ENCODE measurements around the gene FES. TPM values are rescaled to one million over a fixed set of nuclear protein-coding genes. Genes with fewer than 3 reads are reported as not detected.
"Not testable (repeated sequence)": the region's sequence is repeated elsewhere in the genome, so short reads cannot be mapped to it uniquely, and the experiment has no call there.

The FES gene
- total RNA-seq, 3 donors from 2014 or later: 3.6 to 8.1 (median 5.8) TPM

- H3K27me3 Mint-ChIP-seq (ENCODE audit: low read depth): no peaks in the 10 kb centered on the region
- H3K36me3 Mint-ChIP-seq (ENCODE audit: insufficient read depth): peaks cover 15% of the 10 kb centered on the region
- peak overlapping the region; percentile 83 for H3K4me3 Mint-ChIP-seq
Observed at GRCh38 chr15:90902040-90902839, 17.9 kb downstream of the FES start.

GRCh38 chr15:90902840-90903732 is 18.8 kb downstream of the FES start, which contains the start of gene MAN2A2:
Gene MAN2A2 (plus strand): TSS chr15:90903302. CDS start chr15:90904208, 906 bp downstream.
- Mint-ChIP-seq H3K36me3 (ENCODE audit: insufficient read depth) (peaks cover 20% of the 10 kb centered on the region), H3K4me1 (ENCODE audit: low read depth) (peaks cover 30% of the 10 kb centered on the region), H3K27me3 (ENCODE audit: low read depth) (no peaks in the 10 kb centered on the region), H3K4me3 (peak within 1 kb of the TSS; percentile 83), H3K9me3 (no peaks in the 10 kb centered on the region)
- DNase-seq: peak; percentile 73
- peak; percentile 67 to 69 for ATAC-seq

More at GRCh38 chr15:90902040-90902839, 17.9 kb downstream of the FES start:
- peak; percentile 56 for DNase-seq
- ATAC-seq: peak; percentile 84 to 88
- Mint-ChIP-seq H3K9me3 (no peaks in the 10 kb centered on the region), H3K4me1 (ENCODE audit: low read depth) (peaks cover 30% of the 10 kb centered on the region)

DNA sequence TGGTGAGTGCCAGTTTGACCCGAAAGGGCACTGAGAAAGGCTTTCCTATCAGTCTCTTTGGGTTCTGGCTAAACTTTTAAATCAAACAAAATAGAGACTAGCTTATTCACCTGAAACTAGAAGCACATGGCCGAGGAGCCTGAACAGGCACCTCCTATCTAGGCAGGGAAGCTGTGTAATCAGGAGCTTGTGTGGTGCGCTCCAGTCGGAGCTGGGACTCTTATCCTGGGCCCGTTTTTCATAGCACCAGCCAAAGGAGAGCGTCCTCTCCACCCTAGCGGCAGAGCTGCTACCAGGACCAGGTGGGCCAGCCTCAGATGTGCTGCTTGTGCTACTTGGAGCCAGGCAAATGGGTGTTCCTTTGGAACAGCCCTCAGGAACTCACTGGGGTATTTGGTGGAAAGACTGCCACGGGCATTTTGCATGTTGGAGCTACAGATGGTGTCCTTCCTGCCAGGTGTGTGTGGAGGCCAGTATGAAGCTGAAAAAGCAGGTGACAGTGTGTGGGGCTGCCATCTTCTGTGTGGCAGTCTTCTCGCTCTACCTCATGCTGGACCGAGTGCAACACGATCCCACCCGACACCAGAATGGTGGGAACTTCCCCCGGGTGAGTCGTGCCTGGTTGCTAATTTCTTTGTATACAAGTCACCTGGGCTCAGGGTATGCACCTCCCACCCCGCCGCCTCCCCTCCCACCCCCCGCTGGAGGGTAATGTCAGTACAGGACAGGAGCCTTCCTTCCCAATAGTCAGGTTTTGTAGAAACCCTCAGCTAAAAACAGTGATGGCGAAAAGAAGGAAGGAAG is 19.6 kb downstream of the FES start:
- Mint-ChIP-seq H3K27me3 (ENCODE audit: low read depth) (no peaks in the 10 kb centered on the region), H3K36me3 (ENCODE audit: insufficient read depth) (peaks cover 20% of the 10 kb centered on the region), H3K4me3 (peak overlapping the region; percentile 81), H3K4me1 (ENCODE audit: low read depth) (peaks cover 30% of the 10 kb centered on the region), H3K9me3 (no peaks in the 10 kb centered on the region)
- DNase-seq (no peak), ATAC-seq (no peak)

DNA sequence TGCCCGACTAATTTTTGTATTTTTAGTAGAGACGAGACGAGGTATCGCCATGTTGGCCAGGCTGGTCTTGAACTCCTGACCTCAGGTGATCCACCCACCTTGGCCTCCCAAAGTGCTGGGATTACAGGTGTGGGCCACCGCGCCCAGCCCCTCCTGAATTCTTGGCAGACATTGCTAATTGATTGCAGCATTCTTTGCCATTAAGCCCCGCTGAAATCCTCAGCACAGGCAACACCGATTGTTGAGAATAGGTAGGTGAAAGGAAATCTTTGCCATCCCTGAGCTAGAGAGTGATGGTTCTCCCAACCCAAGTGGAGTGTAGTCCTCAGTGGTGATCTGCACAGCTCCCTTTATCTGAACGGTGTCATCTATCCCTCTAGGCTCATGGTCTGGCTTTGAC is 20.4 kb downstream of the FES start:
- Mint-ChIP-seq H3K4me3 (no peak overlapping the region), H3K4me1 (ENCODE audit: low read depth) (peaks cover 30% of the 10 kb centered on the region), H3K27me3 (ENCODE audit: low read depth) (no peaks in the 10 kb centered on the region), H3K36me3 (ENCODE audit: insufficient read depth) (peaks cover 20% of the 10 kb centered on the region), H3K9me3 (no peaks in the 10 kb centered on the region)
- DNase-seq (no peak), ATAC-seq (no peak)

DNA sequence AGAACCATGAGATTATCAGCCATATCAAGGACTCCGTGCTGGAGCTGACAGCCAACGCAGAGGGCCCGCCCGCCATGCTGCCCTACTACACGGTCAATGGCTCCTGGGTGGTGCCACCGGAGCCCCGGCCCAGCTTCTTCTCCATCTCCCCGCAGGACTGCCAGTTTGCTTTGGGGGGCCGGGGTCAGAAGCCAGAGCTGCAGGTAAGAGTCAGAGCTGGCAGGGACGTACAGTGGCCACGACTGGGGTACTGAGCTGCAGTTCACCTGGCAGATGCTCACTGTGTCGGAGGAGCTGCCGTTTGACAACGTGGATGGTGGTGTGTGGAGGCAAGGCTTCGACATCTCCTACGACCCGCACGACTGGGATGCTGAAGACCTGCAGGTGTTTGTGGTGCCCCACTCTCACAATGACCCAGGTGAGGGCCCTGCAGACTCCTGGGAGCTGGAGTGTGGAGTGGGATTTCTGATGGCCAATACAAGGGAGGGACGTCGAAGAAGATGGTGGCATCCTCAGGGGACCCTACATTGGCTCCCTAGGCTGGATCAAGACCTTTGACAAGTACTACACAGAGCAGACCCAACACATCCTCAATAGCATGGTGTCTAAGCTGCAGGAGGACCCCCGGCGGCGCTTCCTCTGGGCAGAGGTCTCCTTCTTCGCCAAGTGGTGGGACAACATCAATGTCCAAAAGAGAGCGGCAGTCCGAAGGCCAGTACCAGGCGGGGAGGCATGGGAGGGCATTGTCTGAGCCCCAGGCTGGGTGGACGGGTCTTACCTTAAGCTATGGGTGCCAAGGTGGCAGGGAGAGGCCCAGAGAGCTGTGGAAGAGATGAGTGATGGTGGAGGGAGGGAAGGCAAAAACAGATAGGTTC is 21.2 kb downstream of the FES start:
- Mint-ChIP-seq H3K36me3 (ENCODE audit: insufficient read depth) (peaks cover 22% of the 10 kb centered on the region), H3K4me1 (ENCODE audit: low read depth) (peaks cover 30% of the 10 kb centered on the region), H3K27me3 (ENCODE audit: low read depth) (no peaks in the 10 kb centered on the region), H3K4me3 (no peak overlapping the region), H3K9me3 (no peaks in the 10 kb centered on the region)
- no peak for ATAC-seq
- no peak for DNase-seq

- Mint-ChIP-seq H3K27me3 (ENCODE audit: low read depth) (no peaks in the 10 kb centered on the region), H3K9me3 (no peaks in the 10 kb centered on the region), H3K4me1 (ENCODE audit: low read depth) (peaks cover 27% of the 10 kb centered on the region), H3K4me3 (no peak overlapping the region), H3K36me3 (ENCODE audit: insufficient read depth) (peaks cover 23% of the 10 kb centered on the region)
- ATAC-seq: no peak
- no peak for DNase-seq
Observed at GRCh38 chr15:90906181-90906849, 22.0 kb downstream of the FES start.

DNA sequence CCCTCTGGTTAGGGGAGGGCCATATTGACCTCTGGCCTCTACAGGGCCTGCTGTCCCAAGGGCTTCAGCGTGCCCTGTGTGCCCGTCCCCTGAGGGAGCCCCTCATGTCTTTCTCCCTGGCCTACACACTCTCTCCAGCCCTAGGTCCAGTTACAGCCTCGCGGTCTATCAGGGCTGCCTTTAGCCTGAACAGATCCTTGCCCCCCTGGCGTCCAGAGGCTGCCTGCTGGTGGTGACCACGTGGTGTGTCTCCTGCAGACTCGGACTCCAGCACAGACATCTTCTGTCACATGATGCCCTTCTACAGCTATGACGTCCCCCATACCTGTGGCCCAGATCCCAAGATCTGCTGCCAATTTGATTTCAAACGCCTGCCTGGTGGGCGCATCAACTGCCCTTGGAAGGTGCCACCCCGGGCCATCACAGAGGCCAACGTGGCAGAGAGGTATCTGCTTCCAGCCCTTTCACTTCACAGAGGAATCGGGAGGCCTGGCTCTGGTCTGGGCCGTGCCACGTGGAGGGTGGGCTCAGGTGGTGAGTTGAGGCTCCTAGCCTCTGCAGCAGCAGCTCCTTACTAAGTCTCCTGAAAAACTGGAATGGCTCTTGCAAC is 22.9 kb downstream of the FES start:
- Mint-ChIP-seq H3K36me3 (ENCODE audit: insufficient read depth) (peaks cover 24% of the 10 kb centered on the region), H3K9me3 (no peaks in the 10 kb centered on the region), H3K27me3 (ENCODE audit: low read depth) (no peaks in the 10 kb centered on the region), H3K4me3 (no peak overlapping the region), H3K4me1 (ENCODE audit: low read depth) (peaks cover 18% of the 10 kb centered on the region)
- ATAC-seq (no peak), DNase-seq (no peak)

DNA sequence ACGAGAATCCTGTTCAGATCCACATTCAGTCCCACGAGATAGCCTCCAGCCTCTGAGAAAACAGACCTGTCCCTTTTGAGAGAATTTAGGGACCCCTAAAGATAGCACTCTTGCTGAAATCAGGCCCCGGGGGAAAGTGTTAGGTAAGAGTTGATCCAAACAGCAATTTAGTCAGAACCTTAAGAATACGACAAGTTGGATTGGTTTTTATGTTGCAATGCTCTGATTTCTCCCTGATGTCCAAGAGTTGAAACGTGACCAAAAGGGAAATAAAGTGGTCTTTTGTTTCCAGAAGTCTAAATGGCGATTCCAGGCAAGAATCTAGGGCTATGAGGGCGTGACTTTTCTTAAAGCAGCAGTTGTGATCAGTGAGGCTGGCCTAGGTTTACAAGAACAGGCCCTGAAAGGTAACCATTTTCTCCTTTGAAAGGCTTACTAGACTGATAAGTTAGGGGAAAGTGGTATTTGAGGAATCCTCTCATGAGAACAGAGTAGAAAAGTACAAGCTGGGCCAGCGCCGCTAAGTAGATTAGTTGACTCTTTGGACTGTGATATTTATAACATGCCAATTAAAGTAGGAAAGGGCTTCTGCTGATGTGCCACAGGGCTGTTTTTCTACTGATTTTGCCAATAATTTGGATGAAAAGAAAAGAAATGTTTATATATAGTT is 23.7 kb downstream of the FES start:
- Mint-ChIP-seq H3K4me3 (no peak overlapping the region), H3K27me3 (ENCODE audit: low read depth) (no peaks in the 10 kb centered on the region), H3K9me3 (no peaks in the 10 kb centered on the region), H3K36me3 (ENCODE audit: insufficient read depth) (peaks cover 30% of the 10 kb centered on the region), H3K4me1 (ENCODE audit: low read depth) (peaks cover 17% of the 10 kb centered on the region)
- DNase-seq: no peak
- ATAC-seq: no peak

DNA sequence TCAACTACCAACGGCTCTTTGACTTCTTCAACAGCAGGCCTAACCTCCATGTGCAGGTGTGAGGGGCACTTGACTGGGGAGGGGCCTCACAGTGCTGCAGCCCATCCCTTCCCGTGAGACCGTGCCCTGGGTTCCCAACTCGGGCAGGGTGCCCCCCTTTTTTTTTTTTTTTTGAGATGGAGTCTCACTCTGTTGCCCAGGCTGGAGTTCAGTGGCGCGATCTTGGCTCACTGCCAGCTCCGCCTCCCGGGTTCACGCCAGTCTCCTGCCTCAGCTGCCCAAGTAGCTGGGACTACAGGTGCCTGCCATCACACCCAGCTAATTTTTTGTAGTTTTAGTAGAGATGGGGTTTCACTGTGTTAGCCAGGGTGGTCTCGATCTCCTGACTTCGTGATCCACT is 25.1 kb downstream of the FES start:
- not testable (repeated sequence) for H3K4me3 Mint-ChIP-seq; ATAC-seq; DNase-seq; H3K9me3 Mint-ChIP-seq; H3K27me3 Mint-ChIP-seq (ENCODE audit: low read depth)
- peaks cover 11% of the 10 kb centered on the region for H3K4me1 Mint-ChIP-seq (ENCODE audit: low read depth)
- H3K36me3 Mint-ChIP-seq (ENCODE audit: insufficient read depth): peaks cover 38% of the 10 kb centered on the region

DNA sequence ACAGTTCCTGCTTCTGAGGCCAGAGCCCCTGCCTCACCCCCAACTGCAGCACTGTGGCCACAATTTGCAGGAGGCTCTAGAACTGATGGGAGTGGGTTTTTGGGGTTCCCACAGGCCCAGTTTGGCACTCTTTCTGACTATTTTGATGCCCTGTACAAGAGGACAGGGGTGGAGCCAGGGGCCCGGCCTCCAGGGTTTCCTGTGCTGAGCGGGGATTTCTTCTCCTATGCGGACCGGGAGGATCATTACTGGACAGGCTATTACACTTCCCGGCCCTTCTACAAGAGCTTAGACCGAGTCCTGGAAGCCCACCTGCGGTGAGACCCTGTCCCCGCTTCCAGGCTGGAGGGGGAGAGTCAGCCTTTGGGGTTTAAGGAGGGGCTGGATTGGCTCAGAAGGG is 25.7 kb downstream of the FES start:
- no peak for ATAC-seq
- Mint-ChIP-seq H3K4me3 (no peak overlapping the region), H3K27me3 (ENCODE audit: low read depth) (no peaks in the 10 kb centered on the region), H3K4me1 (ENCODE audit: low read depth) (peaks cover 9% of the 10 kb centered on the region), H3K36me3 (ENCODE audit: insufficient read depth) (peaks cover 40% of the 10 kb centered on the region), H3K9me3 (no peaks in the 10 kb centered on the region)
- DNase-seq: no peak

DNA sequence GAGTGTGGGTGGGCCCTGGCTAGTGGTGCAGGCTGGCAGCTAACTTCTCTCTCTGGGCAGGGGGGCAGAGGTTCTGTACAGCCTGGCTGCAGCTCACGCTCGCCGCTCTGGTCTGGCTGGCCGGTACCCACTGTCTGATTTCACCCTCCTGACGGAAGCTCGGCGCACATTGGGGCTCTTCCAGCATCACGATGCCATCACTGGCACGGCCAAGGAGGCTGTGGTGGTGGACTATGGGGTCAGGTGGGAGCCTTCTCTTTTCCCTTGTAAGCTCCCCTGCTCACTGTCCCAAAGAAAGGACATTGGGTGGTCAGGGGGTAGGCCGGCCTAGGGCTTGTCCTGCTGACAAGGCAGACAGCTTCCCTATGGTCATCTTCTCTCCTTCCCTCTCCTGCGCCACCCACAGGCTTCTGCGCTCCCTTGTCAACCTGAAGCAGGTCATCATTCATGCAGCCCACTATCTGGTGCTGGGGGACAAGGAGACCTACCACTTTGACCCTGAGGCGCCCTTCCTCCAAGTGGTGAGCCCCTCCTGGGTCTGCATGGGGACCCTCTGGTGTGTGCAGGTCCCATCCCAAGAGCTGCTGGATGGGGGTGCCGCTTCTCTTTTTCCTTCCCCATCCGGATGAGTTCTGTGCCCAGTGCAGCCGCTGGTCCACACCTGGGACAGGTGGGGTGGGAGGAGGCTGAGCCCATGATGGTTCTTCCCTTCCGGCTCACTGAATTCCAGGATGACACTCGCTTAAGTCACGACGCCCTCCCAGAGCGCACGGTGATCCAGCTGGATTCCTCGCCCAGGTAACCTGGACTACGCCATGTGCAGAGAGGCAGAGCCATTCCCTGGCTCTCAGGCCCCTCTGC is 26.4 kb downstream of the FES start:
- ATAC-seq (no peak), DNase-seq (no peak)
- Mint-ChIP-seq H3K27me3 (ENCODE audit: low read depth) (no peaks in the 10 kb centered on the region), H3K4me3 (no peak overlapping the region), H3K9me3 (no peaks in the 10 kb centered on the region), H3K4me1 (ENCODE audit: low read depth) (peaks cover 4% of the 10 kb centered on the region), H3K36me3 (ENCODE audit: insufficient read depth) (peaks cover 41% of the 10 kb centered on the region)

DNA sequence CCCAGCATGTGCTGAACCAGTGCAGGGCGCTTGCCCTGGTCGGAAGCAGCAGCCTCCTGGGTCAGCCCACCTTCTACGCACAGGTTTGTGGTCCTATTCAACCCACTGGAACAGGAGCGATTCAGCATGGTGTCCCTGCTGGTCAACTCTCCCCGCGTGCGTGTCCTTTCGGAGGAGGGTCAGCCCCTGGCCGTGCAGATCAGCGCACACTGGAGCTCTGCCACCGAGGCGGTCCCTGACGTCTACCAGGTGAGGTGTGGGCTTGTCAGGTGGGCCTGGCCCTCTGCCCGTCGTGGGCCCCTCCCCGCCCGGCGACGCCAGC is 27.0 kb downstream of the FES start:
- Mint-ChIP-seq H3K36me3 (ENCODE audit: insufficient read depth) (peaks cover 35% of the 10 kb centered on the region), H3K4me3 (no peak overlapping the region), H3K4me1 (ENCODE audit: low read depth) (no peaks in the 10 kb centered on the region), H3K27me3 (ENCODE audit: low read depth) (no peaks in the 10 kb centered on the region), H3K9me3 (no peaks in the 10 kb centered on the region)
- DNase-seq (no peak), ATAC-seq (no peak)
